Right lobe of liver (tissue), 4 donors: ENCODE data around the gene CDH4.

Source experiments
- CTCF ChIP-seq, 4 donors: fragments of 200-600 bp in 3 of 4; fragments of 450-650 bp in 1 of 4; IDR thresholded peaks; one replicate each; pipeline versions ENCODE4 v1.5.1 to v1.8.0; 2016 to 2022; ENCODE audit warnings: antibody characterized with exemption in 4 of 4, mild to moderate bottlenecking in 2 of 4
- POLR2A ChIP-seq: fragments of 450-650 bp; IDR thresholded peaks from one replicate; pipeline ENCODE4 v1.6.1; 2017; ENCODE audit warnings: antibody characterized with exemption, mild to moderate bottlenecking
- donor health status: DM: no; HTN: no; CAD: no.
- donor health status: DM: no; HTN: no; CAD: no.
- donor health status: DM: no; HTN: yes; CAD: no.

GRCh38 chr20:61865353-61865752, 613.3 kb downstream of the CDH4 start:
- TF ChIP-seq CTCF (IDR thresholded peaks at IDR 0.05) (no peak), POLR2A (no peak)
